ENCODE measurements around the gene PRRG3. TPM values are rescaled to one million over a fixed set of nuclear protein-coding genes. Genes with fewer than 3 reads are reported as not detected.

PRRG3 gene
- not detected in 3 replicates for polyA plus RNA-seq
- not detected for polyA plus RNA-seq (2011; ENCODE audit: low read depth)
- not detected in 2 replicates for polyA plus RNA-seq (2011; cell fraction: cytosol; rRNA removed)
- polyA plus RNA-seq (2011; cell fraction: nucleus; rRNA removed), result not detected in 2 replicates
- not detected in 2 replicates for polyA plus RNA-seq (2012; ENCODE audit: low replicate concordance)
- polyA minus RNA-seq, result not detected in 3 replicates
- polyA minus RNA-seq (2011; cell fraction: cytosol; rRNA and poly(A)+ RNA removed), result not detected
- polyA minus RNA-seq (2011; cell fraction: nucleus; rRNA and poly(A)+ RNA removed), result not detected in 2 replicates

- DNase-seq (ENCODE audit: low read depth, low spot score) (no peak), FAIRE-seq (no peak)
- Histone ChIP-seq H3K4me3 (ENCODE audit: control insufficient read depth in 2 of 3, extremely low read depth in 1 of 3, insufficient read depth in 2 of 3, low read depth in 1 of 3, low read length in 3 of 3) (no peak within 1 kb of the TSS), H3K9ac (ENCODE audit: control insufficient read depth, extremely low read depth, insufficient read depth, low read length) (no peak within 1 kb of the TSS), H3K27me3 (ENCODE audit: control insufficient read depth, extremely low read depth, insufficient read depth, low read length) (peaks cover 7% of the 10 kb centered on the region), H3K4me2 (ENCODE audit: control insufficient read depth, extremely low read depth, insufficient read depth, low read depth, low read length) (no peak within 1 kb of the TSS), H3K27ac (ENCODE audit: control insufficient read depth, insufficient read depth, low read length) (no peak within 1 kb of the TSS), H2AFZ (ENCODE audit: control insufficient read depth, low read length) (no peak within 1 kb of the TSS), H3K4me1 (ENCODE audit: control insufficient read depth, extremely low read depth, insufficient read depth, low read length) (no peaks in the 10 kb centered on the region), H3K9me1 (ENCODE audit: control insufficient read depth, extremely low read depth, insufficient read depth, low read length) (no peaks in the 10 kb centered on the region), H3K9me3 (ENCODE audit: control insufficient read depth, low read depth, low read length) (no peaks in the 10 kb centered on the region), H3K79me2 (ENCODE audit: control insufficient read depth, insufficient read depth, low read length) (no peaks in the 10 kb centered on the region), H3K36me3 (ENCODE audit: control insufficient read depth in 2 of 2, extremely low read depth in 1 of 2, insufficient read depth in 2 of 2, low read length in 2 of 2) (no peaks in the 10 kb centered on the region), H4K20me1 (ENCODE audit: control insufficient read depth, extremely low read depth, insufficient read depth, low read length) (no peaks in the 10 kb centered on the region)
- TF ChIP-seq CTCF (optimal IDR thresholded peaks at IDR 0.05 in 1 of 3, IDR thresholded peaks at IDR 0.05 in 1 of 3, conservative IDR thresholded peaks at IDR 0.05 in 1 of 3; ENCODE audit: extremely low read depth in 1 of 3, insufficient read depth in 2 of 3, low read length in 3 of 3), result no peak
- no peak for TF ChIP-seq EZH2 (IDR thresholded peaks at IDR 0.05; ENCODE audit: low read length)
- dilution Hi-C loops (cut with MboI; ENCODE audit: extremely low pct_ligation_motif_present, low sequenced_read_pairs), result no loop called here
Measured at GRCh38 chrX:151694661-151695582, at the start of gene PRRG3. PRRG3 (plus strand) TSS chrX:151695458; CDS start chrX:151698815, 3,357 bp downstream.

GRCh38 chrX:151675121-151675746 is 20.0 kb upstream of the PRRG3 start:
- dilution Hi-C loops (cut with MboI; ENCODE audit: extremely low pct_ligation_motif_present, low sequenced_read_pairs), result no loop called here

More at GRCh38 chrX:151675121-151675746, 20.0 kb upstream of the PRRG3 start:
- Histone ChIP-seq H3K4me2 (ENCODE audit: control insufficient read depth, extremely low read depth, insufficient read depth, low read depth, low read length) (no peak overlapping the region), H3K36me3 (ENCODE audit: control insufficient read depth in 2 of 2, extremely low read depth in 1 of 2, insufficient read depth in 2 of 2, low read length in 2 of 2) (no peaks in the 10 kb centered on the region), H3K27ac (ENCODE audit: control insufficient read depth, insufficient read depth, low read length) (no peak overlapping the region), H4K20me1 (ENCODE audit: control insufficient read depth, extremely low read depth, insufficient read depth, low read length) (no peaks in the 10 kb centered on the region), H3K9me1 (ENCODE audit: control insufficient read depth, extremely low read depth, insufficient read depth, low read length) (no peaks in the 10 kb centered on the region), H3K4me1 (ENCODE audit: control insufficient read depth, extremely low read depth, insufficient read depth, low read length) (no peaks in the 10 kb centered on the region), H3K4me3 (ENCODE audit: control insufficient read depth in 2 of 3, extremely low read depth in 1 of 3, insufficient read depth in 2 of 3, low read depth in 1 of 3, low read length in 3 of 3) (no peak overlapping the region), H3K27me3 (ENCODE audit: control insufficient read depth, extremely low read depth, insufficient read depth, low read length) (no peaks in the 10 kb centered on the region), H2AFZ (ENCODE audit: control insufficient read depth, low read length) (no peak overlapping the region), H3K9me3 (ENCODE audit: control insufficient read depth, low read depth, low read length) (no peaks in the 10 kb centered on the region), H3K79me2 (ENCODE audit: control insufficient read depth, insufficient read depth, low read length) (no peaks in the 10 kb centered on the region), H3K9ac (ENCODE audit: control insufficient read depth, extremely low read depth, insufficient read depth, low read length) (no peak overlapping the region)
- TF ChIP-seq CTCF (optimal IDR thresholded peaks at IDR 0.05 in 1 of 3, IDR thresholded peaks at IDR 0.05 in 1 of 3, conservative IDR thresholded peaks at IDR 0.05 in 1 of 3; ENCODE audit: extremely low read depth in 1 of 3, insufficient read depth in 2 of 3, low read length in 3 of 3) (no peak), EZH2 (IDR thresholded peaks at IDR 0.05; ENCODE audit: low read length) (no peak)
- no peak for FAIRE-seq
- DNase-seq (ENCODE audit: low read depth, low spot score), result no peak

Data from keratinocyte (primary cell).